Fibroblast of skin of back (primary cell): ENCODE results near the gene ZNF362. TPM values are rescaled to one million over a fixed set of nuclear protein-coding genes. Genes with fewer than 3 reads are reported as not detected.
"Not testable (repeated sequence)": the region's sequence is repeated elsewhere in the genome, so short reads cannot be mapped to it uniquely, and the experiment has no call there.

Experiments
- DNase-seq: peaks from one replicate; pipeline ENCODE4 v3.0.0-alpha.2; 2013
- polyA plus RNA-seq, 2 experiments: library from polyadenylated mRNA; unstranded; fragments of 120-200 nt; gene quantifications; one replicate each; pipeline ENCODE4 v1.2.1, GENCODE V29; 2013; ENCODE audit not compliant: insufficient read length in 2 of 2

Gene ZNF362
- 30.3 TPM for polyA plus RNA-seq (2013, experiment 1 of 2; ENCODE audit: insufficient read length)
- polyA plus RNA-seq (2013, experiment 2 of 2; ENCODE audit: insufficient read length): 38.5 TPM

GRCh38 chr1:33256471-33257206 lies at the start of gene ZNF362:
ZNF362 (plus strand) TSS chr1:33256492; CDS start chr1:33270575, 14,083 bp downstream.
- peak; percentile 78 for DNase-seq

GRCh38 chr1:33211972-33212371 lies 44.3 kb upstream of the ZNF362 start:
- DNase-seq: no peak

- no peak for DNase-seq
Observed at GRCh38 chr1:33219886-33220661, 36.2 kb upstream of the ZNF362 start.

GRCh38 chr1:33220676-33221384 lies 35.5 kb upstream of the ZNF362 start:
- no peak for DNase-seq

- DNase-seq: no peak
Observed at GRCh38 chr1:33221385-33221758, 34.9 kb upstream of the ZNF362 start.

GRCh38 chr1:33222381-33222780 lies 33.9 kb upstream of the ZNF362 start:
- DNase-seq: no peak

GRCh38 chr1:33224166-33224707 lies 32.1 kb upstream of the ZNF362 start:
- DNase-seq: no peak

- no peak for DNase-seq
Observed at GRCh38 chr1:33225586-33225985, 30.7 kb upstream of the ZNF362 start.

GRCh38 chr1:33228935-33229487 lies 27.3 kb upstream of the ZNF362 start:
- DNase-seq: peak; percentile 85

- DNase-seq: peak; percentile 23
Observed at GRCh38 chr1:33231166-33231565, 25.1 kb upstream of the ZNF362 start.

GRCh38 chr1:33232716-33233115 lies 23.6 kb upstream of the ZNF362 start:
- no peak for DNase-seq

GRCh38 chr1:33234131-33234530 lies 22.2 kb upstream of the ZNF362 start:
- DNase-seq: no peak

GRCh38 chr1:33234588-33234990 lies 21.7 kb upstream of the ZNF362 start:
- no peak for DNase-seq

GRCh38 chr1:33235521-33235920 lies 20.8 kb upstream of the ZNF362 start:
- no peak for DNase-seq

GRCh38 chr1:33236498-33236897 lies 19.8 kb upstream of the ZNF362 start:
- DNase-seq: no peak

- no peak for DNase-seq
Observed at GRCh38 chr1:33237579-33237978, 18.7 kb upstream of the ZNF362 start.

- not testable (repeated sequence) for DNase-seq
Observed at GRCh38 chr1:33238194-33238724, 18.0 kb upstream of the ZNF362 start.

GRCh38 chr1:33239410-33239809 lies 16.9 kb upstream of the ZNF362 start:
- DNase-seq: not testable (repeated sequence)

GRCh38 chr1:33241866-33242265 lies 14.4 kb upstream of the ZNF362 start:
- DNase-seq: no peak

GRCh38 chr1:33242652-33243051 lies 13.6 kb upstream of the ZNF362 start:
- no peak for DNase-seq

- DNase-seq: no peak
Observed at GRCh38 chr1:33244143-33244808, 12.0 kb upstream of the ZNF362 start.

GRCh38 chr1:33244809-33245186 lies 11.5 kb upstream of the ZNF362 start:
- DNase-seq: no peak
